Smooth muscle cell (in vitro differentiated cells): ENCODE data around the gene TEX52. TPM values are rescaled to one million over a fixed set of nuclear protein-coding genes. Genes with fewer than 3 reads are reported as not detected.

ENCODE experiments used
- DNase-seq: peaks from one replicate; lab custom pipeline; 2025; ENCODE audit not compliant: unreplicated experiment; lab: John Stamatoyannopoulos, UW
- H2AFZ ChIP-seq: fragments of 200-600 bp; sonication (generic); 2 replicates; pipeline ENCODE4 v1.6.0; 2016; ENCODE audit warnings: antibody characterized with exemption, low read depth, mild to moderate bottlenecking
- H3F3A ChIP-seq: fragments of 200-600 bp; sonication (generic); 2 replicates; pipeline ENCODE4 v1.6.0; 2017; ENCODE audit warnings: antibody characterized with exemption, low read depth
- H3K27ac ChIP-seq: fragments of 200-600 bp; sonication (generic); 2 replicates; pipeline ENCODE4 v1.5.1; 2016; ENCODE audit warnings: low read depth, mild to moderate bottlenecking
- H3K27me3 ChIP-seq: fragments of 200-600 bp; sonication (generic); 2 replicates; pipeline ENCODE4 v1.6.1; 2016; ENCODE audit warnings: low read depth, mild to moderate bottlenecking
- H3K36me3 ChIP-seq: fragments of 200-600 bp; sonication (generic); 2 replicates; pipeline ENCODE4 v1.5.1; 2016; ENCODE audit warnings: low read depth
- H3K4me1 ChIP-seq: fragments of 200-600 bp; sonication (generic); 2 replicates; pipeline ENCODE4 v1.5.1; 2016; ENCODE audit warnings: low read depth
- H3K4me2 ChIP-seq: fragments of 200-600 bp; sonication (generic); 2 replicates; pipeline ENCODE4 v1.6.0; 2016; ENCODE audit warnings: mild to moderate bottlenecking
- H3K4me3 ChIP-seq: fragments of 200-600 bp; sonication (generic); 2 replicates; pipeline ENCODE4 v1.5.1; 2016; ENCODE audit warnings: mild to moderate bottlenecking
- H3K79me2 ChIP-seq: fragments of 200-600 bp; sonication (generic); 2 replicates; pipeline ENCODE4 v1.6.0; 2016; ENCODE audit warnings: low read depth, mild to moderate bottlenecking
- H3K9ac ChIP-seq: fragments of 200-600 bp; sonication (generic); 2 replicates; pipeline ENCODE4 v1.6.0; 2016; ENCODE audit warnings: low read depth
- H3K9me3 ChIP-seq: fragments of 200-600 bp; sonication (generic); replicated peaks from 2 replicates; pipeline ENCODE4 v1.5.1; 2016; ENCODE audit warnings: low read depth
- H4K20me1 ChIP-seq: fragments of 200-600 bp; sonication (generic); 2 replicates; pipeline ENCODE4 v1.6.0; 2016; ENCODE audit warnings: low read depth
- WGBS: methylation state at CpG from one replicate; pipeline ENCODE4 v1.1.7; 2016; ENCODE audit warnings: low lambda C conversion rate; 5-methylcytosine and 5-hydroxymethylcytosine counted together
- polyA plus RNA-seq: library from polyadenylated mRNA; unstranded; fragments of >200 nt; fragmentation: Nextera tagmentation; extraction: Ambion mirVana; gene quantifications from 2 replicates; pipeline ENCODE4 v1.2.1, GENCODE V29; 2016
- total RNA-seq: library from RNA; depleted of rRNA; stranded (reverse); fragments of >200 nt; gene quantifications from 2 replicates; pipeline ENCODE4 v1.2.3, GENCODE V29; 2014
- TF ChIP-seq, protein P1 (sequence below): fragments of 200-600 bp; sonication (generic); IDR thresholded peaks from 2 replicates; pipeline ENCODE4 v1.5.1; 2017; ENCODE audit warnings: borderline replicate concordance, mild to moderate bottlenecking, antibody characterized with exemption; ENCODE audit not compliant: insufficient read depth, poor library complexity, severe bottlenecking

Gene TEX52
- total and polyA plus RNA-seq, 2 experiments from 2014 or later: 0.14 TPM; not detected in 1

DNA sequence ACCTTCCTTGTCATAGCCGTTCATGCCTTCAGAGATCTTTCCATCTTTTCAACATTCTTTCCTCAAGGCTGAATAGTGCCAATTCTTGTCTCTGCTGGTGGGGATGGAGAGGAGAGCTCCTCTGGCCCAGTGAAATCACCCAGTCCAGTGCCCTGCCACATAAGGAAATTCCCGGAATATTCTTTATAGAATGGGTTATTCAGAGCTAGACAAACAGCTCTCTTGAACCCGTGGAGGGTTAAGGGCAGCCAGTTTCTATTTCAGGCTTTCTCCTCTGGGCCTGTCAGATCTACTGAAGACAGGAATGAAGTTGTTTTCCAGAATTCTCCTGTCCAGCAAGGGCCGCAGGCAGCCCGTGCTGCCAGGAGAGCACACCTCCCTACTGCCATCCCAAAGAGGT, 13.9 kb downstream of the TEX52 start:
- H3K4me1 ChIP-seq: peaks cover 10% of the 10 kb centered on the region
- H3K27ac ChIP-seq: no peak overlapping the region
- H3K27me3 ChIP-seq: no peaks in the 10 kb centered on the region
- no peaks in the 10 kb centered on the region for H3F3A ChIP-seq
- H3K9me3 ChIP-seq: no peaks in the 10 kb centered on the region
- no peaks in the 10 kb centered on the region for H3K79me2 ChIP-seq
- H3K9ac ChIP-seq: no peak overlapping the region
- DNase-seq: no peak
- TF ChIP-seq, protein P1, sequence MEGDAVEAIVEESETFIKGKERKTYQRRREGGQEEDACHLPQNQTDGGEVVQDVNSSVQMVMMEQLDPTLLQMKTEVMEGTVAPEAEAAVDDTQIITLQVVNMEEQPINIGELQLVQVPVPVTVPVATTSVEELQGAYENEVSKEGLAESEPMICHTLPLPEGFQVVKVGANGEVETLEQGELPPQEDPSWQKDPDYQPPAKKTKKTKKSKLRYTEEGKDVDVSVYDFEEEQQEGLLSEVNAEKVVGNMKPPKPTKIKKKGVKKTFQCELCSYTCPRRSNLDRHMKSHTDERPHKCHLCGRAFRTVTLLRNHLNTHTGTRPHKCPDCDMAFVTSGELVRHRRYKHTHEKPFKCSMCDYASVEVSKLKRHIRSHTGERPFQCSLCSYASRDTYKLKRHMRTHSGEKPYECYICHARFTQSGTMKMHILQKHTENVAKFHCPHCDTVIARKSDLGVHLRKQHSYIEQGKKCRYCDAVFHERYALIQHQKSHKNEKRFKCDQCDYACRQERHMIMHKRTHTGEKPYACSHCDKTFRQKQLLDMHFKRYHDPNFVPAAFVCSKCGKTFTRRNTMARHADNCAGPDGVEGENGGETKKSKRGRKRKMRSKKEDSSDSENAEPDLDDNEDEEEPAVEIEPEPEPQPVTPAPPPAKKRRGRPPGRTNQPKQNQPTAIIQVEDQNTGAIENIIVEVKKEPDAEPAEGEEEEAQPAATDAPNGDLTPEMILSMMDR: no peak
- H2AFZ ChIP-seq: no peak overlapping the region
- H3K36me3 ChIP-seq: no peaks in the 10 kb centered on the region
- H4K20me1 ChIP-seq: no peaks in the 10 kb centered on the region
- no peak overlapping the region for H3K4me2 ChIP-seq
- 94% methylated on average over 5 of the region's 5 CpGs for WGBS
- no peak overlapping the region for H3K4me3 ChIP-seq

DNA sequence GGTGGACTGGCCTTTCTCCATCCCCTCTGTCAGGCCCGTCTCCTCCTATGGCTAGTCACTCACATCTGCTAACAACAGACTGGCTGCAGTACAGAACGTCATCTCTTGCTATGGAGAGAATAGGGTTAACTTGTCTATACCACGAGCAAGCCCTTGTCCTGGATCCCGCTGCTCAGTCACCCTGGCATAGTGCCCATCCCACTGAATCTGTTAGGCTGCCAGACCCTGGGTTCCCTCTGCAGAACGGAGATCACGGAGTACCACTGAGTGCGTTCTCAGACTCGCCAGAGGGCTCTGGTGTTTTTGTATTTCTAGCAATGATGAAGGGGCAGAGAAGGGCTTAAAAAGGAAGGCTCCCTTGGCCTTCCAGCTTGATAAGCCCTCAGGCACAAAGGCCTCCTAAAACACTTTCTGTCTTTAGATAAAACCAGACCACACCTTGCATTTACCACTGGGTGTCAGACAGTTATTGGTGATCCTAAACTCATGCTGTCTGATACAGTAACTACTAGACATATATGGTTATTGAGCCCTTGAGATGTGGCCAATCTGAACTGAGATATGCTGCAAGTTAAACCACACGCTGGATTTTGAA, 15.7 kb downstream of the TEX52 start:
- no peaks in the 10 kb centered on the region for H3F3A ChIP-seq
- H3K4me1 ChIP-seq: peaks cover 7% of the 10 kb centered on the region
- no peaks in the 10 kb centered on the region for H3K27me3 ChIP-seq
- no peak overlapping the region for H3K27ac ChIP-seq
- no peak overlapping the region for H3K4me2 ChIP-seq
- WGBS: 82% methylated on average over 9 of the region's 9 CpGs
- no peak overlapping the region for H3K9ac ChIP-seq
- no peak for DNase-seq
- H4K20me1 ChIP-seq: no peaks in the 10 kb centered on the region
- TF ChIP-seq, protein P1: no peak
- no peak overlapping the region for H3K4me3 ChIP-seq
- H2AFZ ChIP-seq: no peak overlapping the region
- H3K9me3 ChIP-seq: no peaks in the 10 kb centered on the region
- no peaks in the 10 kb centered on the region for H3K36me3 ChIP-seq
- H3K79me2 ChIP-seq: no peaks in the 10 kb centered on the region

DNA sequence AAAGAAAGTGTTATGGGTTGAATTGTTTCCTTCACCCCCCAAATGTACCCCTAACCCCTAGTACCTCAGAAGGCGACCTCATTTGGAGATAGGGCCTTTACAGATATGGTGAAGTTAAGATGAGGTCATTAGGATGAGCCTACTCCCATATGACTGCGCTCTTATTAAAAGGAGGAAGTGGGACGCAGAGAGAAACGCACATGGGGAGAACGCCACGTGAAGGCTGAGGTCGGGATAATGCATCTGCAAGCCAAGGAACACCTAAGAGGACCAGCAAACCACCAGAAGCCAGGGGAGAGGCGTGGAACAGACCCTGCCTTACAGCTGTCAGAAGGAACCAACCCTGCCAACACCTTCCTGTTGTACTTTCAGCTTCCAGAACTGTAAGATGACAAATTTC, 20.3 kb downstream of the TEX52 start:
- Histone ChIP-seq H3K4me2 (no peak overlapping the region), H3K9me3 (no peaks in the 10 kb centered on the region), H3F3A (no peaks in the 10 kb centered on the region), H3K4me1 (peaks cover 11% of the 10 kb centered on the region), H4K20me1 (no peaks in the 10 kb centered on the region), H2AFZ (no peak overlapping the region), H3K36me3 (no peaks in the 10 kb centered on the region), H3K79me2 (no peaks in the 10 kb centered on the region), H3K9ac (no peak overlapping the region), H3K27ac (no peak overlapping the region), H3K27me3 (no peaks in the 10 kb centered on the region), H3K4me3 (no peak overlapping the region)
- 83% methylated on average over 8 of the region's 8 CpGs for WGBS
- TF ChIP-seq, protein P1: no peak
- DNase-seq: no peak
